Astrocyte of the cerebellum (primary cell): Measurements from ENCODE around the gene SLC1A3.

ENCODE experiments used
- DNase-seq: peaks from one replicate; pipeline ENCODE4 v3.0.0-alpha.2; 2011; ENCODE audit warnings: low read depth
- H3K4me3 ChIP-seq: 2 replicates; pipeline ENCODE4 v1.5.1; 2011; ENCODE audit warnings: mild to moderate bottlenecking, low read depth, low read length, moderate library complexity
- in situ Hi-C: cut with HindIII; loops from 2 replicates; pipeline ENCODE4 v1.10.0; 2017; ENCODE audit warnings: low sequenced_read_pairs
- TF ChIP-seq, protein P1 (sequence below): IDR thresholded peaks from 2 replicates; pipeline ENCODE4 v1.5.1; 2012; ENCODE audit warnings: low read length, low read depth, moderate library complexity, mild to moderate bottlenecking; ENCODE audit errors: missing control alignments

SLC1A3 gene

DNA sequence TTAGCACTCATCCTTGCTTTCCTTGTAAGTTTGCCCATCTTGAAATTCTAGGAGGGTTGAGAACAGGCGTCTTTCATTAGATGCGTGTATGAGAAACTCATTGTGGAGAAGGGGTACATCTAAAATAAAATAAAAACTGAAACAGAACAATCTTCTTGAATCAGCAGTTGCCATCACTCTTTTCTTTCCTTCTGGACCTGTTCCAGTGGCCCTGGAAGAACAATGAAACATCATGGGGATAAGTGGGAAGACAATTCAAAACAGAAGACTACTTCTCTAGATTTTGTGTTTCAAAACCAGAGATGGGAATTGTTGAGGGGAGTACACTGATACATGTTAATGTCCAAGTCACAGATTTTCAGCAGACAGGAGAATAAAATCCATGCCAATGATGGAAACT lies 59.9 kb downstream of the SLC1A3 start:
- TF ChIP-seq, protein P1, sequence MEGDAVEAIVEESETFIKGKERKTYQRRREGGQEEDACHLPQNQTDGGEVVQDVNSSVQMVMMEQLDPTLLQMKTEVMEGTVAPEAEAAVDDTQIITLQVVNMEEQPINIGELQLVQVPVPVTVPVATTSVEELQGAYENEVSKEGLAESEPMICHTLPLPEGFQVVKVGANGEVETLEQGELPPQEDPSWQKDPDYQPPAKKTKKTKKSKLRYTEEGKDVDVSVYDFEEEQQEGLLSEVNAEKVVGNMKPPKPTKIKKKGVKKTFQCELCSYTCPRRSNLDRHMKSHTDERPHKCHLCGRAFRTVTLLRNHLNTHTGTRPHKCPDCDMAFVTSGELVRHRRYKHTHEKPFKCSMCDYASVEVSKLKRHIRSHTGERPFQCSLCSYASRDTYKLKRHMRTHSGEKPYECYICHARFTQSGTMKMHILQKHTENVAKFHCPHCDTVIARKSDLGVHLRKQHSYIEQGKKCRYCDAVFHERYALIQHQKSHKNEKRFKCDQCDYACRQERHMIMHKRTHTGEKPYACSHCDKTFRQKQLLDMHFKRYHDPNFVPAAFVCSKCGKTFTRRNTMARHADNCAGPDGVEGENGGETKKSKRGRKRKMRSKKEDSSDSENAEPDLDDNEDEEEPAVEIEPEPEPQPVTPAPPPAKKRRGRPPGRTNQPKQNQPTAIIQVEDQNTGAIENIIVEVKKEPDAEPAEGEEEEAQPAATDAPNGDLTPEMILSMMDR = no peak
- DNase-seq = no peak
- in situ Hi-C loops = no loop called here
- H3K4me3 ChIP-seq = no peak overlapping the region

DNA sequence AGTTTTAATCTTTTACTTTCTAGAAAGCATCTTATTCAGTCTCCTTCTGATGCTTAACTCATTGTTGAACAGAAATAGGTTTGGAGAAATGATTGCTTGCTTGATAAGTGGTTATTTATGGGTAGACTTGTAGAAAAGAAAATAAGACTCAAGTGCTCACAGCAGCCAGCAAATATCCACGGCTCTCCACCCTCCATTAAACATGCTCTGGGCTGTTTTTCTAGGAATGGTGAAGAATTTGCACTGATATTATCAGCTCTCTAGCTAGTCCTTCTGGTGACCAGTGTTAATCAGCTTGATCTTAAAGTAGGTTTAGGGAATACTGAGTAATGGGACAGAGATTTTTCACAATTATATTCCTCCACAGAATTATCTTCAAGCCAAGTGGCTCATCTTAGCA lies 60.6 kb downstream of the SLC1A3 start:
- TF ChIP-seq, protein P1 = no peak
- in situ Hi-C loops = no loop called here
- no peak for DNase-seq
- no peak overlapping the region for H3K4me3 ChIP-seq

DNA sequence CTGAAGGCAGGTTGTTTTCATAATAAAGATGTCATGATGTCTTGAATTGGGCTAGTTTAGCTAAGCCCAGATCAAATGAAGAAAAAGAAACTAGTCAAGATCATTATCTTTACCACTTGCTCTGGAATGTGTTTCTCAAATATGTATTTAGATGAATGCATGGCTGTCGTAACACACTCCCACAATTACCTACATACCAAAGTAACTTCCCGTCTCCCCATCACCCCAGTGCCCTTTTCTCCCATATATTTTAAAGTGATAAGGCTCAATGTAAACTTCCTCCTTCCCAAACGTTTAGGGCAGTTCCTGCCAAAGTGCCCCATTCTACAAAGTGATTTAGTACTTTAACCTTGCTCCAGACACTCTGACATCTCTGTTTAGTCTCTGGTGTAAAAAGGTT lies 61.4 kb downstream of the SLC1A3 start:
- TF ChIP-seq, protein P1 = no peak
- no peak for DNase-seq
- no peak overlapping the region for H3K4me3 ChIP-seq
- in situ Hi-C loops = no loop called here

DNA sequence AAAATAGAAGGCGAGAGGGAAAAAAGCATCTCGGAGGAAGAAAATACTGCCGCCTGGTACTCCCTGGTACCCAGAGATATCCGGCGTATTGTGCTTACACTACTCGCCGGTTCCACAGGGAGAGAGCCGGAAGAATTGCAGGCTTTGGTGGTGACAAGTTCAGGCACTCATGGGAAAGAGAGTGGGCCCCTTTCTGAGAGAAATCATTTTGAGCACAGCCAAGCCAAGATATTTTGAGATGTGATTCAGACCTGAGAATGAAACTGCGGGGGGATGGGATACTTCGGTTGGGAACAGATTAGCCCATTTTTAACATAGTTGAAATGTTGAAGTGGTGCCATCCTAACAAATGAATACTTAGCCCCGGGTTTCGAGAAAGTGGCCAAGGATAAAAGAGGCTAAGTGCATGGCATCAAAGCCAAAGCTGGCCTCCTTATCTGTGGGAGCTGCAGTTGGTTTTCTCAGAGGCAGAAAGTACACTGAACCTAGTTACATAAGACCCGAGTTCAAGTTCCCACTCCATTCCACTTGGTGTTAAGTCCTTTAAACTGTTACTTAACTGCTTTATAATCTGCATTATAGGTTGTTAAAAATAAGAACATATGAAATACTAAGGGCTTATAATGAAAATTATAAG lies 62.7 kb downstream of the SLC1A3 start:
- in situ Hi-C loops = no loop called here
- no peak for DNase-seq
- no peak overlapping the region for H3K4me3 ChIP-seq

DNA sequence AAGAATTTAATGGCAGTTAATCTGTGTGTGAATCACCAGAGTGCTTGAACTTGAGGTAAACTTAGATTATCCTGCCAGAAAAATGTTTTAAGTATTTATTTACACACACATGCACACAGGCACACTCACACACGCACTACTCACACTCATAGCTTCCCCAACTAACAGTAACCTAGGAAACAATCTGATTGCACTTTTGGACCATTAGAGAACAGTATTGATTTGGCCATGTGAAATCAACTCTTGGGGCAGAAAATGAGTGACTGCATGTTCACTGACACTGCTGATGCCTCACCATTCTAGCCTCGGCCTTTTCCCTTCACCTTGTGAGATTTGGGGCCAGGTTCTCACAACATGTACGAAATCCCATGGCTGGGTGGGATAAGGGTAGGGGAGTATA lies 64.1 kb downstream of the SLC1A3 start:
- H3K4me3 ChIP-seq = no peak overlapping the region
- DNase-seq = no peak
- TF ChIP-seq, protein P1 = no peak
- in situ Hi-C loops = no loop called here

More for the DNA sequence above, 62.7 kb downstream of the SLC1A3 start:
- TF ChIP-seq, protein P1 = no peak

DNA sequence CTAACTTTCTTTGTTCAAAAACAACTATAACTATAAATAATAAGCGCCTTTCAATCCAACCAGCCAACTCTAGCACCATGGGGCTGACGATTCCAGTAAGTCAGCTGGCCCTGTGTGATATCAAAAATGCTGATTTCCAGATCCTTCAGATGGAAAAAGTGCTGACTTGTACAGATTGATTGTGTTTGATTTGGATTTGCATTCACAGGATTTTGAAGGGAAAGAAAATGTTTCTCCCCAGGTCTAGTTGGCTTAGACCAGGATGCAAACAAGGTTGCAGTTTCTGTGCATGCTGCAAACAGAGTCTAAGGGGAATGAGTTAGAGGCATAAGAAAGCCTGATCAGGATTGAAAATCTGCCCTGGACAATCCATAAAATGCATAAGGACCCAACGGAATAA lies 68.9 kb downstream of the SLC1A3 start:
- in situ Hi-C loops = no loop called here
- TF ChIP-seq, protein P1 = no peak
- DNase-seq = no peak
- H3K4me3 ChIP-seq = no peak overlapping the region
